BLaER1 treated with 17β-estradiol and CSF1 and Interleukin-3, amounts not matched to agents 10 nM and 100 nM (cell line): ENCODE data around the gene NUP155.
"Not testable (repeated sequence)": the region's sequence is repeated elsewhere in the genome, so short reads cannot be mapped to it uniquely, and the experiment has no call there.

Source experiments
- H3K27ac ChIP-seq, 11 experiments: shearing (Covaris generic); formaldehyde crosslinking; 2 replicates each; pipeline ENCODE4 v1.8.1; 2022
- H3K27me3 ChIP-seq, 11 experiments: shearing (Covaris generic); formaldehyde crosslinking; 2 replicates each; pipeline ENCODE4 v1.8.1; 2022
- H3K36me3 ChIP-seq, 11 experiments: shearing (Covaris generic); formaldehyde crosslinking; 2 replicates each; pipeline ENCODE4 v1.8.1; 2022
- H3K4me1 ChIP-seq, 10 experiments: shearing (Covaris generic); formaldehyde crosslinking; 2 replicates each; pipeline ENCODE4 v1.8.1; 2022
- H3K4me2 ChIP-seq, 11 experiments: shearing (Covaris generic); formaldehyde crosslinking; 2 replicates each; pipeline ENCODE4 v1.8.1; 2022
- H3K4me3 ChIP-seq, 10 experiments: shearing (Covaris generic); formaldehyde crosslinking; 2 replicates each; pipeline ENCODE4 v1.8.1; 2022
- H3K9ac ChIP-seq, 11 experiments: shearing (Covaris generic); formaldehyde crosslinking; 2 replicates each; pipeline ENCODE4 v1.8.1; 2022
- H3K9me3 ChIP-seq, 11 experiments: shearing (Covaris generic); formaldehyde crosslinking; replicated peaks in 1 of 11; 2 replicates each; pipeline ENCODE4 v1.8.1; 2022
- H4K20me1 ChIP-seq, 11 experiments: shearing (Covaris generic); formaldehyde crosslinking; 2 replicates each; pipeline ENCODE4 v1.8.1; 2022
- Cebpa-rat ChIP-seq, 11 experiments: shearing (Covaris generic); IDR thresholded peaks; 2 replicates each; pipeline ENCODE4 v1.8.1; 2022

The NUP155 gene

DNA sequence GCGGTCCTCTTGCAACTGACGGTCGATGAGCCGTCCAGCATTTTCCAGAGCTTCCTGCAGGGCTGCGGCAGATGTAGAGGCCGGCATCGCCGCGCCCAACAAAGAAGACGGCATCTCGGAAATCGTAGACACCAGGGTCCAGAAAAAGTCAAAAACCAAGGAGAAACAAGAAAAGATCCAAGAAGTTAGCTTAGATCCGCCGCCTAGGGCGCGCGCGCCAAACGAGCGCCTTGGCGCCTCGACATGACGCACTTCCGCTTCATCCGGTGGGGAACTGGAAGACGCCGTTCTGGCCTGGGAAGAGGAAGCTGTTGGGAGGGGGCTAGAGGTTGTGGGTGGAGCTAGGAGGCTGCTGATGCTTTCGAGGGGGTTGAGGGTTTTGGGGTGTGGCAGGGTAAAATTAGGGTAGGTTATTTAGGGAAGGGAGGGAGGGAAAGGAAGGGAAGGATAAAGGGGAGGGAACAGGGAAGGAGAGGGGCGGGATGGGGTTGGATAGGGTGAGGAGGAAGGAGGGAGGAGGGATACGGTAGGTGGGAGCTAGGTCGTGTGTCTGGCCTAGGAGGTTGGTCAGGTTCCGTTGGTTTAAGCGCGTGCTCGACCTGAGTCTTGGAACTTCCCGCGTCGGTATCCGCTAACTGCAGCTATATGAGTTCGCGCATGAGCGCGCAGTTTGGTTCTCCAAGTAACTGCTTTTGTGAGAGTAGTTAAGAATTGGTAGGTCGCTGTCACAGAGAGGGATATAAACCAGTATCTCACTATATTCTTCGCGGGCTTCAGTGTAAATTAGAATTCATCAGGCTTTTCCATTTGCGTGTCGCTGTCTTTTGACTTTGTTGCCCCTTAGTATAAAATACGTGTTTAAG lies at the start of gene NUP155:
TSS of gene NUP155 (minus strand) at position 243 of the 863 bp plus-strand sequence. CDS start at position 114, 129 bp downstream.
- Histone ChIP-seq H3K9me3 (no peaks in the 10 kb centered on the region), H3K36me3 (peaks cover 6 to 34% (median 25%) of the 10 kb centered on the region in 11 experiments; a peak in 17 of 22 replicates), H3K4me1 (peaks cover 24 to 37% (median 29%) of the 10 kb centered on the region in 10 experiments), H4K20me1 (peaks cover 0 to 42% (median 34%) of the 10 kb centered on the region in 11 experiments; a peak in 17 of 22 replicates), H3K27me3 (no peaks in the 10 kb centered on the region), H3K27ac (peak within 1 kb of the TSS; percentile 20 to 91 (median 86); a peak in 21 of 22 replicates), H3K9ac (peak within 1 kb of the TSS; percentile 80 to 94 (median 90)), H3K4me2 (peak within 1 kb of the TSS; percentile 76 to 100 (median 95)), H3K4me3 (peak within 1 kb of the TSS; percentile 81 to 100 (median 96))
- TF ChIP-seq Cebpa-rat (IDR thresholded peaks at IDR 0.05), result no peak

DNA sequence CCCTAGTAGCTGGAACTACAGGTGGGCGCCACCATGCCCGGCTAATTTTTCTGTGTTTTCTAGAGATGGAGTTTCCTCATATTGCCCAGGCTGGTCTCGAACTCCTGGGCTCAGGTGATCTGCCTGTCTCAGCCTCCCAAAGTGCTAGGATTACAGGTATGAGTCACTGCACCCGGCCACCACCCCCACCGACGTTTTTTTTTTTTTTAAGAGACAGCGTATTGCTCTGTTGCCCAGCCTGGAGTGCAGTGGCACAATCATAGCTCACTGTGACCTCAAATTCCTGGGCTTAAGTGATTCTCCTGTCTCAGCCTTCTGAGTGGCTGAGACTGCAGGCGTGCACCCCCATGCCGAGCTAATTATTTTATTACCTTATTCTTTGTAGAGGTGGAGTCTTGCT lies 46.4 kb upstream of the NUP155 start:
- peaks cover 0 to 6% (median 3%) of the 10 kb centered on the region in 10 experiments; a peak in 7 of 20 replicates for H3K4me1 ChIP-seq
- H4K20me1 ChIP-seq, result peaks cover 0 to 3% (median 0%) of the 10 kb centered on the region in 11 experiments; a peak in 2 of 22 replicates
- H3K9ac ChIP-seq, result no peak overlapping the region
- no peak overlapping the region for H3K27ac ChIP-seq
- no peak overlapping the region for H3K4me3 ChIP-seq
- H3K36me3 ChIP-seq, result peaks cover 26 to 70% (median 47%) of the 10 kb centered on the region in 11 experiments
- H3K9me3 ChIP-seq, result peaks cover 0 to 3% (median 0%) of the 10 kb centered on the region in 11 experiments; a peak in 1 of 22 replicates
- no peaks in the 10 kb centered on the region for H3K27me3 ChIP-seq
- no peak overlapping the region for H3K4me2 ChIP-seq
- TF ChIP-seq Cebpa-rat (IDR thresholded peaks at IDR 0.05), result no peak

DNA sequence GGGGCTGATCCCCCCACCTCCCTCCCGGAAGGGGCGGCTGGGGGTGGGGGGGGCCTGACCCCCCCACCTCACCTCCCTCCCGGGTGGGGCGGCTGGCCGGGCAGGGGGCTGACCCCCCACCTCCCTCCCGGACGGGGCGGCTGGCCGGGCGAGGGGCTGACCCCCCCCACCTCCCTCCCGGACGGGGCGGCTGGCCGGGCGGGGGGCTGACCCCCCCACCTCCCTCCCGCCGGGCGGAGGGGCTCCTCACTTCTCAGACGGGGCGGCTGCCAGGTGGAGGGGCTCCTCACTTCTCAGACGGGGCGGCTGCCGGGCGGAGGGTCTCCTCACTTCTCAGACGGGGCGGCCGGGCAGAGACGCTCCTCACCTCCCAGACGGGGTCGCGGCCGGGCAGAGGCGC lies 44.5 kb upstream of the NUP155 start:
- not testable (repeated sequence) for H3K4me3 ChIP-seq, H3K27me3 ChIP-seq, H3K4me1 ChIP-seq, H4K20me1 ChIP-seq, H3K9ac ChIP-seq, H3K27ac ChIP-seq, H3K4me2 ChIP-seq, H3K9me3 ChIP-seq
- peaks cover 34 to 70% (median 46%) of the 10 kb centered on the region in 11 experiments for H3K36me3 ChIP-seq

DNA sequence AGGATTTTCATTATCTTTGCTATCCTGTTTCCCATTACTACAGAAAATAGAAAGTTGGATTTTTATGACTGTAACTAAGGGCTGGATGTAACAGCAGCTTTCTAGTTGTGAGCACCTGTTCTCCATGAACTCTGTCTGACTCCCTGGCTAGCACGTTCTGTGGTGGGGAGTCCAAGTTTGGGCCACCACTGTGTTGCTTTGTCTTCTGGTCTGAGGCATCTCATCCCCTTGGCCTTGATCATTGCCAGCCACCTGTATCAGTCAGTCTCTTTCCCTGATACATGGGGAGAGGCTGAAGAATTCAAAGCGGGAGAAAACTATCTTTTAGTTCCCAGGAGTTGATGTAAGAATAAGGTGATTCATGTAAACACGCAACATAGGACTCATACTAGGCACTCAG lies 41.6 kb upstream of the NUP155 start:
- H3K36me3 ChIP-seq, result peaks cover 37 to 79% (median 56%) of the 10 kb centered on the region in 11 experiments; a peak in 21 of 22 replicates
- no peaks in the 10 kb centered on the region for H3K4me1 ChIP-seq
- no peak for TF ChIP-seq Cebpa-rat (IDR thresholded peaks at IDR 0.05)
- no peak overlapping the region for H3K4me3 ChIP-seq
- no peak overlapping the region for H3K9ac ChIP-seq
- peaks cover 0 to 3% (median 0%) of the 10 kb centered on the region in 11 experiments; a peak in 1 of 22 replicates for H3K9me3 ChIP-seq
- peaks cover 0 to 6% (median 0%) of the 10 kb centered on the region in 11 experiments; a peak in 4 of 22 replicates for H4K20me1 ChIP-seq
- no peaks in the 10 kb centered on the region for H3K27me3 ChIP-seq
- no peak overlapping the region for H3K27ac ChIP-seq
- H3K4me2 ChIP-seq, result no peak overlapping the region

DNA sequence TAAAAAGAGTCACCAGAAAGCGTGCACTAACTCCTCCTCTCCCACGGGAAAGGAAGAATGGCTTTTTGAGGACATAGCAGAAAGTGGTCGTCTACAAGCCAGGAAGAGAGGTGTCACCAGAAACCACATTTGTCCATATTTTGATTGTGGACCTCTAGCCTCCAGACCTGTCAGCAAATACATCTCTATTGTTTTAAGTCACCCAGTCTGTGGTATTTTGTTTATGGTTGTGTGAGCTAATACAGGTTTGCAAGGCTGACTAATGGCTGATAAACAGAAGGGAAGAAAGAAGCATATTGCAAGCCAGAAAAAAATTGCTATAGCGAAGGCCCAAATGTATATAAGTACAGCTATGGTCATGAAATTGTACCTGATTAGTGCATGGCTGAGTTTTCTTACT lies 29.6 kb upstream of the NUP155 start:
- H3K27ac ChIP-seq, result no peak overlapping the region
- no peak overlapping the region for H3K4me2 ChIP-seq
- no peak overlapping the region for H3K4me3 ChIP-seq
- H3K9ac ChIP-seq, result no peak overlapping the region
- no peaks in the 10 kb centered on the region for H3K9me3 ChIP-seq
- H3K27me3 ChIP-seq, result no peaks in the 10 kb centered on the region
- peaks cover 0 to 13% (median 5%) of the 10 kb centered on the region in 10 experiments; a peak in 11 of 20 replicates for H3K4me1 ChIP-seq
- no peak for TF ChIP-seq Cebpa-rat (IDR thresholded peaks at IDR 0.05)
- H4K20me1 ChIP-seq, result peaks cover 0 to 6% (median 0%) of the 10 kb centered on the region in 11 experiments; a peak in 1 of 22 replicates
- peaks cover 50 to 96% (median 69%) of the 10 kb centered on the region in 11 experiments for H3K36me3 ChIP-seq

DNA sequence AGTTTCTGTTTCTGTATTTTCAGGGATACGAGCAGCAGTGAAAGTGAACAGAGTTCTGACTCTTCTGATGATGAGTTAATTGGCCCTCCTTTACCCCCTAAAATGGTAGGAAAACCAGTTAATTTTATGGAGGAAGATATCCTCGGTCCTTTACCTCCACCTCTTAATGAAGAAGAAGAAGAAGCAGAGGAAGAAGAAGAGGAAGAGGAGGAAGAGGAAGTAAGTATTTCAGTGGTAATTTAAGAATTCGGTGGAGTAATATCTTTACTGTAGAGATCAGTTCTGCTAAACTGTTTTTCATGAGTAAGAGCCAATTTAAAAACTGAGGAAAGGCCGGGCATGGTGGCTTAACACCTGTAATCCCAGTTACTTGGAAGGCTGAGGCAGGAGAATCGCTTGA lies 25.4 kb upstream of the NUP155 start:
- no peak overlapping the region for H3K4me3 ChIP-seq
- no peaks in the 10 kb centered on the region for H3K9me3 ChIP-seq
- TF ChIP-seq Cebpa-rat (IDR thresholded peaks at IDR 0.05), result no peak
- peaks cover 0 to 27% (median 5%) of the 10 kb centered on the region in 10 experiments; a peak in 11 of 20 replicates for H3K4me1 ChIP-seq
- no peak overlapping the region for H3K27ac ChIP-seq
- no peaks in the 10 kb centered on the region for H3K27me3 ChIP-seq
- peaks cover 0 to 6% (median 0%) of the 10 kb centered on the region in 11 experiments; a peak in 1 of 22 replicates for H4K20me1 ChIP-seq
- no peak overlapping the region for H3K9ac ChIP-seq
- H3K36me3 ChIP-seq, result peaks cover 75 to 98% (median 88%) of the 10 kb centered on the region in 11 experiments
- H3K4me2 ChIP-seq, result peak overlapping the region in 5 of 11 experiments; percentile 5 to 39 (median 16); a peak in 6 of 22 replicates

DNA sequence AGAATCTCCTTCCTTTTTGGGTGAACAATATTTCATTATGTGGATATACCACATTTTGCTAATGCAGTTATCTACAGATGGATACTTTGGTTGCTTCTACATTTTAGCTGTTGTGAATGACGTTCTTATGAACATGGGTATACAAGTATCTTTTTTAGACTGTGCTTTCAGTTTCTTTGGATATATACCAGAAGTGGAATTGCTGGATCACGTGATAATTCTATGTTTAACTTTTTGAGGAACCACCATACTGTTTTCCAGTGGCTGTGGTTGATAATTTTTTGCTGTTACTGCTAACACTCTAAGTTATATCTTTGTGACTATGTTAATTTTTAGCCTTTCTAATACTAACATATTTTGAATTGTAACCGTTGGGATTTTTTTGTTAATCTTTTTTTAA lies 20.7 kb upstream of the NUP155 start:
- Histone ChIP-seq H3K27ac (peak overlapping the region in 6 of 11 experiments; percentile 5 to 59 (median 40); a peak in 9 of 22 replicates), H3K27me3 (no peaks in the 10 kb centered on the region), H3K9ac (no peak overlapping the region), H4K20me1 (peaks cover 0 to 6% (median 0%) of the 10 kb centered on the region in 11 experiments; a peak in 1 of 22 replicates), H3K4me1 (peaks cover 0 to 32% (median 3%) of the 10 kb centered on the region in 10 experiments; a peak in 10 of 20 replicates), H3K4me2 (peak overlapping the region in 5 of 11 experiments; percentile 2 to 83 (median 13); a peak in 6 of 22 replicates), H3K9me3 (no peaks in the 10 kb centered on the region), H3K4me3 (peak overlapping the region in 2 of 10 experiments; percentile 27 to 30; a peak in 2 of 20 replicates), H3K36me3 (peaks cover 41 to 71% (median 57%) of the 10 kb centered on the region in 11 experiments)
- TF ChIP-seq Cebpa-rat (IDR thresholded peaks at IDR 0.05), result no peak

DNA sequence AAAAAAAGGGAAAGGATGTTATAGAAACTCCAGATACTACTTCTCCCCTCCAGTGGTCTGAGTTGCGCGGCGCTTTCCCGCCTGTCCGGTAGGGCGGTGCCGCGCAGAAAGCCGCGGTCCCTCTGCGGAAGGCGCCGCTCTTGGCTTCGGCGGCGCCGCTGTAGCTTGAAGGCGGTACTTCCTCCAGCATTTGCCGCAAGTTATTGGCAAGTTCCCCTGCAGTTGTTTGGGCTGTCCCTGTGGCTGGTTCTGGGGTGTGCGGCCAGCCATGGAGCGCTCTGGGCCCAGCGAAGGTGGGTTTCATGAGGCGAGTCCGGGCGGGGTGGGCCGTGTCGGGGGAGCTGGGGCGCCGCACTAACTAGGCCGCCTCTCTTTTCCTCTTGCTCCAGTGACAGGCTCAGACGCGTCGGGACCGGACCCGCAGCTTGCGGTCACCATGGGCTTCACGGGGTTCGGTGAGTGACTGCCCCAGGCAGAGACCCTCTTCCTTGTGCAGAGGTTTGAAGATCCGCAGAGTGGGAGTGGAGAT lies 8.3 kb upstream of the NUP155 start, which contains the start of gene WDR70:
TSS of gene WDR70 (plus strand) at position 219 of the 529 bp plus-strand sequence. CDS start at position 269, 50 bp downstream.
- peaks cover 0 to 14% (median 8%) of the 10 kb centered on the region in 10 experiments; a peak in 10 of 20 replicates for H3K4me1 ChIP-seq
- not testable (repeated sequence) for H4K20me1 ChIP-seq, H3K27me3 ChIP-seq, H3K9me3 ChIP-seq
- H3K4me2 ChIP-seq, result peak within 1 kb of the TSS; percentile 61 to 76 (median 72)
- H3K36me3 ChIP-seq, result peaks cover 29 to 38% (median 34%) of the 10 kb centered on the region in 11 experiments
- peak within 1 kb of the TSS; percentile 44 to 78 (median 67); a peak in 21 of 22 replicates for H3K27ac ChIP-seq
- peak within 1 kb of the TSS; percentile 77 to 87 (median 82) for H3K4me3 ChIP-seq
- H3K9ac ChIP-seq, result peak within 1 kb of the TSS; percentile 82 to 88 (median 85)

DNA sequence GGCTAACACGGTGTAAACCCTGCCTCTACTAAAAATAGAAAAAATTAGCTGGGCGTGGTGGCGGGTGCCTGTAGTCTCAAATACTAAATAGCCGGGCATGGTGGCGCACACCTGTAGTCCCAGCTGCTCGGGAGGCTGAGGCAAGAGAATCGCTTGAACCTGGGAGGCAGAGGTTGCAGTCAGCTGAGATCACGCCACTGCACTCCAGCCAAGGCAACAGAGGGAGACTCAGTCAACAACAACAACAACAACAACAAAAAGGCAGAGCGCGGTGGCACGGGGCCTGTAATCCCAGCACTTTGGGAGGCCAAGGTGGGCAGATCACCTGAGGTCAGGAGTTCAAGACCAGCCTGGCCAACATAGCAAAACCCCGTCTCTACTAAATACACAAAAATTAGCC lies 7.2 kb upstream of the NUP155 start:
- H3K36me3 ChIP-seq, result peaks cover 18 to 27% (median 23%) of the 10 kb centered on the region in 11 experiments
- H3K9me3 ChIP-seq, H3K9ac ChIP-seq, H3K27me3 ChIP-seq, H3K4me3 ChIP-seq, H4K20me1 ChIP-seq, H3K4me2 ChIP-seq, H3K27ac ChIP-seq: not testable (repeated sequence)
- peaks cover 0 to 14% (median 8%) of the 10 kb centered on the region in 10 experiments; a peak in 10 of 20 replicates for H3K4me1 ChIP-seq
